PC-9 (cell line): Measurements from ENCODE around the gene MARCHF11. TPM values are rescaled to one million over a fixed set of nuclear protein-coding genes. Genes with fewer than 3 reads are reported as not detected.

Source experiments
- BruUV-seq: library from RNA; stranded (reverse); fragments of 400-500 nt; replicated peaks from 2 replicates; lab custom pipeline; 2021; lab: Mats Ljungman, UMichigan
- CTCF ChIA-PET: fragments of 300-600 bp; sonication (Branson Sonifier 250); formaldehyde crosslinking; loops from one replicate; lab custom pipeline; 2022; ENCODE audit warnings: antibody characterized with exemption; lab: Charles Lee
- POLR2A ChIA-PET: fragments of 300-600 bp; sonication (Branson Sonifier 250); formaldehyde crosslinking; loops from one replicate; lab custom pipeline; 2022; ENCODE audit warnings: antibody characterized with exemption; ENCODE audit not compliant: unreplicated experiment; lab: Charles Lee
- DNase-seq, 2 experiments: peaks; one replicate each; pipeline versions ENCODE4 v3.0.0 to v3.0.0-alpha.2; 2015 to 2022; ENCODE audit warnings: mixed read lengths in 1 of 2
- H2AFZ ChIP-seq: fragments of 200-600 bp; sonication (generic); 2 replicates; pipeline ENCODE4 v1.8.1; 2017; ENCODE audit warnings: antibody characterized with exemption
- H3F3A ChIP-seq: fragments of 200-600 bp; sonication (generic); 2 replicates; pipeline ENCODE4 v1.8.1; 2017; ENCODE audit warnings: antibody characterized with exemption, mild to moderate bottlenecking, low read depth; ENCODE audit not compliant: insufficient read depth
- H3K27ac ChIP-seq: fragments of 200-600 bp; sonication (generic); 2 replicates; pipeline ENCODE4 v1.6.1; 2016; ENCODE audit warnings: mixed run types
- H3K27me3 ChIP-seq: fragments of 200-600 bp; sonication (generic); 2 replicates; pipeline ENCODE4 v1.6.1; 2016; ENCODE audit warnings: low read depth, mixed run types; ENCODE audit not compliant: insufficient read depth
- H3K36me3 ChIP-seq: fragments of 200-600 bp; sonication (generic); 2 replicates; pipeline ENCODE4 v1.6.1; 2016; ENCODE audit warnings: low read depth, mixed run types
- H3K4me1 ChIP-seq: fragments of 200-600 bp; sonication (generic); replicated peaks from 2 replicates; pipeline ENCODE4 v1.6.1; 2016; ENCODE audit warnings: mixed run types; ENCODE audit not compliant: insufficient read depth
- H3K4me2 ChIP-seq: fragments of 200-600 bp; sonication (generic); 2 replicates; pipeline ENCODE4 v1.6.1; 2017; ENCODE audit warnings: mixed run types
- H3K4me3 ChIP-seq: fragments of 200-600 bp; sonication (generic); 2 replicates; pipeline ENCODE4 v1.6.1; 2016; ENCODE audit warnings: mixed run types
- H3K79me2 ChIP-seq: fragments of 200-600 bp; sonication (generic); 2 replicates; pipeline ENCODE4 v1.6.1; 2017; ENCODE audit warnings: low read depth, mixed run types
- H3K9me2 ChIP-seq: fragments of 200-600 bp; sonication (generic); 2 replicates; pipeline ENCODE4 v1.8.1; 2017; ENCODE audit warnings: mild to moderate bottlenecking; ENCODE audit not compliant: insufficient read depth
- H3K9me3 ChIP-seq: fragments of 200-600 bp; sonication (generic); 2 replicates; pipeline ENCODE4 v1.8.1; 2016; ENCODE audit warnings: low read depth; ENCODE audit not compliant: insufficient read depth
- H4K20me1 ChIP-seq: fragments of 200-600 bp; sonication (generic); 2 replicates; pipeline ENCODE4 v1.8.1; 2017; ENCODE audit not compliant: insufficient read depth
- CTCF ChIP-seq: fragments of 200-600 bp; sonication (generic); conservative IDR thresholded peaks from 2 replicates; pipeline ENCODE4 v1.6.1; 2017; ENCODE audit warnings: mixed run types, antibody characterized with exemption, mild to moderate bottlenecking, moderate library complexity
- EZH2 ChIP-seq: fragments of 200-600 bp; sonication (generic); IDR thresholded peaks from 2 replicates; pipeline ENCODE4 v1.8.0; 2017; ENCODE audit warnings: antibody characterized with exemption, low read depth
- intact Hi-C: fragments of 100-400 bp; cut with micrococcal nuclease; formaldehyde crosslinking; loops from one replicate; pipeline ENCODE4 v1.10.0; 2022; ENCODE audit not compliant: unreplicated experiment
- total RNA-seq: library from RNA; stranded (reverse); gene quantifications from 2 replicates; pipeline ENCODE4 v1.2.3, GENCODE V29; 2021

The MARCHF11 gene
- total RNA-seq, 1 experiment from 2014 or later, result not detected

- Histone ChIP-seq H3K79me2 (no peaks in the 10 kb centered on the region), H3K4me3 (no peak overlapping the region), H4K20me1 (no peaks in the 10 kb centered on the region), H3K36me3 (no peaks in the 10 kb centered on the region), H3F3A (no peaks in the 10 kb centered on the region), H2AFZ (no peak overlapping the region), H3K27ac (no peak overlapping the region), H3K27me3 (peaks cover 14% of the 10 kb centered on the region; the same call in 1 of the 2 replicates), H3K4me2 (no peak overlapping the region), H3K9me2 (0 out of 2 replicates have a peak, but pooled peaks cover 4% of the 10 kb centered on the region), H3K9me3 (no peaks in the 10 kb centered on the region), H3K4me1 (no peaks in the 10 kb centered on the region)
- TF ChIP-seq CTCF (no peak), EZH2 (no peak)
- POLR2A ChIA-PET, result no interaction called here
- CTCF ChIA-PET, result no interaction called here
- no peak for DNase-seq
- intact Hi-C loops, result no loop called here
- BruUV-seq, result no TSS peak
These were observed 59.0 kb downstream of the MARCHF11 start for GRCh38 chr5:16120579-16120978.

GRCh38 chr5:16119790-16120189 is 59.8 kb downstream of the MARCHF11 start:
- Histone ChIP-seq H3K4me1 (no peaks in the 10 kb centered on the region), H3K36me3 (no peaks in the 10 kb centered on the region), H3K9me3 (no peaks in the 10 kb centered on the region), H4K20me1 (no peaks in the 10 kb centered on the region), H3K27ac (no peak overlapping the region), H3K4me2 (no peak overlapping the region), H2AFZ (no peak overlapping the region), H3K9me2 (no peaks in the 10 kb centered on the region), H3F3A (no peaks in the 10 kb centered on the region), H3K4me3 (no peak overlapping the region), H3K79me2 (no peaks in the 10 kb centered on the region), H3K27me3 (peaks cover 14% of the 10 kb centered on the region; the same call in 1 of the 2 replicates)
- no TSS peak for BruUV-seq
- no peak for TF ChIP-seq CTCF
- no peak for TF ChIP-seq EZH2
- POLR2A ChIA-PET, result no interaction called here
- intact Hi-C loops, result no loop called here
- CTCF ChIA-PET, result no interaction called here
- DNase-seq, result no peak

GRCh38 chr5:16115140-16115539 is 64.5 kb downstream of the MARCHF11 start:
- intact Hi-C loops, result no loop called here
- no peak for TF ChIP-seq EZH2
- TF ChIP-seq CTCF, result no peak
- Histone ChIP-seq H3K4me3 (no peak overlapping the region), H3K4me2 (no peak overlapping the region), H3F3A (no peaks in the 10 kb centered on the region), H4K20me1 (no peaks in the 10 kb centered on the region), H3K9me3 (no peaks in the 10 kb centered on the region; the same call in 1 of the 2 replicates), H3K27me3 (no peaks in the 10 kb centered on the region; the same call in 1 of the 2 replicates), H3K27ac (no peak overlapping the region), H3K79me2 (no peaks in the 10 kb centered on the region), H2AFZ (no peak overlapping the region), H3K9me2 (no peaks in the 10 kb centered on the region), H3K4me1 (no peaks in the 10 kb centered on the region), H3K36me3 (no peaks in the 10 kb centered on the region)
- POLR2A ChIA-PET, result no interaction called here
- no peak for DNase-seq
- CTCF ChIA-PET, result no interaction called here
- BruUV-seq, result no TSS peak
